Cardiac ventricle fibroblast (primary cell): ENCODE data around the gene SAYSD1. TPM values are rescaled to one million over a fixed set of nuclear protein-coding genes. Genes with fewer than 3 reads are reported as not detected.

Source experiments
- total RNA-seq: library from RNA; depleted of rRNA; stranded (reverse); fragments of >200 nt; gene quantifications from 2 replicates; pipeline ENCODE4 v1.2.3, GENCODE V29; 2015

Gene SAYSD1, protein sequence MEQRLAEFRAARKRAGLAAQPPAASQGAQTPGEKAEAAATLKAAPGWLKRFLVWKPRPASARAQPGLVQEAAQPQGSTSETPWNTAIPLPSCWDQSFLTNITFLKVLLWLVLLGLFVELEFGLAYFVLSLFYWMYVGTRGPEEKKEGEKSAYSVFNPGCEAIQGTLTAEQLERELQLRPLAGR
- total RNA-seq = 21.7 and 22.9 TPM in 2 replicates

DNA sequence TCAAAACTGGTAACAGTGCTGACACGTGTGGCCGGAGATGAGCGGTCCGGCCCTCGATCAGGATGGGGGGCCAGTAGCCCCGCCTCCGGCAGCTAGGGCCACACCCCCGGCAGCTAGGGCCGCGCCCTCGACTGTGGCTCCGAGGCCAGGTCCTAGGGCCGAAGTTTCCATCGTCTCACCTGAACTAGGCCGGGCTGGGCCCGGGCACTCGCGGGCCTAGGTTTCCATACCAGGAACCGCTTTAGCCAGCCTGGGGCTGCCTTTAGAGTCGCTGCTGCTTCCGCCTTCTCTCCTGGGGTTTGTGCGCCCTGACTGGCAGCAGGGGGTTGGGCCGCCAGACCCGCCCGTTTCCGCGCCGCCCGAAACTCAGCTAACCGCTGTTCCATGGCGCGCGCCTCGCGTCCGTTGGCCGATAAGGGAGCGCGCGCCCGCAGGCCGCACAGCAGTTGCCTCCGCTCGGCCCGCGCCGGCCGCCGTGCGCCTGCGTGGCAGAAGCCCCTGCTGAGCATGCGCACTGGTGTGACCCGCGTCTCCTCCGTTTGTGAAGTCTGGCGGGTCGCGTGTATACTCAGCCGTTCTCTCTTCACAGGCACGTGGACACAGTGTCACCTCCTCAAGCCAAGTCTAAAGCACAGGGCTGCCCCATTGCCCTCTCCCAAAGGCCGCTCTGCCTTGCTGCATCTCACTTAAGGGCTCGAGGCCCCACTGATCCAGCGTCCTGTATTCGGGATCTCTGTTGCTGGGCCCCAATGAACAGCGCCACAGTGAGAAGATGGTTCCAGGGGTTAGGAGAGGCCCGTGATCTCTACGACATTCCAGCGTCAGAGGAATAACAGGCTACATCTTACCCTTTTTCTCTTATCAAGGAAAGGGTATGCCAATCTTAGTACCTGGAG is at the start of gene SAYSD1:
Gene SAYSD1, minus strand, starts transcription at position 483 of the 896 bp plus-strand sequence. Its CDS starts 97 bp downstream, at position 386.

Other genes starting within 250 kb of the SAYSD1 start
- gene GLP1R, start 66.4 kb downstream of the SAYSD1 start, total RNA-seq = not detected in 2 replicates
- gene KCNK5, start 114.3 kb upstream of the SAYSD1 start, total RNA-seq = not detected in 2 replicates
- not detected in 2 replicates for gene KCNK17, start 199.2 kb upstream of the SAYSD1 start, total RNA-seq
- not detected in 2 replicates for gene KCNK16, start 207.5 kb upstream of the SAYSD1 start, total RNA-seq